Neural progenitor cell (in vitro differentiated cells): ENCODE results near the gene ZNF79.

ENCODE experiments used
- EZH2 ChIP-seq: fragments of 200-600 bp; sonication (generic); IDR thresholded peaks from 2 replicates; pipeline ENCODE4 v1.6.1; 2017; ENCODE audit warnings: antibody characterized with exemption, mild to moderate bottlenecking, moderate library complexity
- TF ChIP-seq, protein P1 (sequence below): fragments of 200-600 bp; sonication (generic); IDR thresholded peaks from 2 replicates; pipeline ENCODE4 v1.5.1; 2017; ENCODE audit warnings: antibody characterized with exemption, mild to moderate bottlenecking

DNA sequence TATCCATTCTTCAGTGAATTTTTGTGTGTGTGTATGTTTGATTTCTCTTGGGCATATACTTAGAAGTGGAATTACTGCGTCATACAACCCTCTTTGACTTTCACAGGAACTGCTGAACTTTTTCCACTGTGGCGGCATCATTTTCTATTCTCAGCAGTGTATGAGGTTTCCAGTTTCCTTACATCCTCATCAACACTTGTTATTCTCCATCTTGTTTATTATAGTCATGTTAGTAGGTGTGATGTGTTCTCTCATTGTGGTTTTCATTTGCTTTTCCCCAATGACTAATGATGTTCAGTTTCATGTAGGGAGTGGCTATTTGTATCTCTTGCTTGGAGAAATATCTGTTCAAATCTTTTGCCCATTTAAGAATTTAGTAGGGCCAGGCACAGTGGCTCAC lies 2.6 kb downstream of the ZNF79 start:
- TF ChIP-seq, protein P1, sequence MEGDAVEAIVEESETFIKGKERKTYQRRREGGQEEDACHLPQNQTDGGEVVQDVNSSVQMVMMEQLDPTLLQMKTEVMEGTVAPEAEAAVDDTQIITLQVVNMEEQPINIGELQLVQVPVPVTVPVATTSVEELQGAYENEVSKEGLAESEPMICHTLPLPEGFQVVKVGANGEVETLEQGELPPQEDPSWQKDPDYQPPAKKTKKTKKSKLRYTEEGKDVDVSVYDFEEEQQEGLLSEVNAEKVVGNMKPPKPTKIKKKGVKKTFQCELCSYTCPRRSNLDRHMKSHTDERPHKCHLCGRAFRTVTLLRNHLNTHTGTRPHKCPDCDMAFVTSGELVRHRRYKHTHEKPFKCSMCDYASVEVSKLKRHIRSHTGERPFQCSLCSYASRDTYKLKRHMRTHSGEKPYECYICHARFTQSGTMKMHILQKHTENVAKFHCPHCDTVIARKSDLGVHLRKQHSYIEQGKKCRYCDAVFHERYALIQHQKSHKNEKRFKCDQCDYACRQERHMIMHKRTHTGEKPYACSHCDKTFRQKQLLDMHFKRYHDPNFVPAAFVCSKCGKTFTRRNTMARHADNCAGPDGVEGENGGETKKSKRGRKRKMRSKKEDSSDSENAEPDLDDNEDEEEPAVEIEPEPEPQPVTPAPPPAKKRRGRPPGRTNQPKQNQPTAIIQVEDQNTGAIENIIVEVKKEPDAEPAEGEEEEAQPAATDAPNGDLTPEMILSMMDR = no peak
- no peak for TF ChIP-seq EZH2
